ENCODE measurements around the gene GRIK4.

- no peak for TF ChIP-seq CTCF (IDR thresholded peaks at IDR 0.05; ENCODE audit: low read depth, low read length, poor library complexity, severe bottlenecking)
- no peak for TF ChIP-seq EZH2phosphoT487 (IDR thresholded peaks at IDR 0.05; ENCODE audit: borderline replicate concordance, low read length)
Measured at GRCh38 chr11:120703358-120704152, 192.0 kb downstream of the GRIK4 start.

All from DOHH2 (cell line).